Frontal cortex (tissue), 4 donors: ENCODE results near the gene RAD23A. TPM values are rescaled to one million over a fixed set of nuclear protein-coding genes. Genes with fewer than 3 reads are reported as not detected.
"Not testable (repeated sequence)": the region's sequence is repeated elsewhere in the genome, so short reads cannot be mapped to it uniquely, and the experiment has no call there.

ENCODE experiments used
- DNase-seq, 2 donors: peaks; one replicate each; pipeline ENCODE4 v3.0.0; 2012; ENCODE audit warnings: low spot score in 2 of 2
- FAIRE-seq: peaks from 2 replicates; lab custom pipeline; 2012; peaks lifted over from hg19 to GRCh38; lab: Jason Lieb, UNC
- total RNA-seq: library from RNA; depleted of rRNA; stranded (reverse); fragments of >200 nt; gene quantifications from one replicate; pipeline ENCODE4 v1.2.3, GENCODE V29; 2014
- donor health status: control.
- donor health status: control.
- donor health status: control.

The RAD23A gene
- total RNA-seq, 1 donor from 2014 or later: 18.3 TPM

DNA sequence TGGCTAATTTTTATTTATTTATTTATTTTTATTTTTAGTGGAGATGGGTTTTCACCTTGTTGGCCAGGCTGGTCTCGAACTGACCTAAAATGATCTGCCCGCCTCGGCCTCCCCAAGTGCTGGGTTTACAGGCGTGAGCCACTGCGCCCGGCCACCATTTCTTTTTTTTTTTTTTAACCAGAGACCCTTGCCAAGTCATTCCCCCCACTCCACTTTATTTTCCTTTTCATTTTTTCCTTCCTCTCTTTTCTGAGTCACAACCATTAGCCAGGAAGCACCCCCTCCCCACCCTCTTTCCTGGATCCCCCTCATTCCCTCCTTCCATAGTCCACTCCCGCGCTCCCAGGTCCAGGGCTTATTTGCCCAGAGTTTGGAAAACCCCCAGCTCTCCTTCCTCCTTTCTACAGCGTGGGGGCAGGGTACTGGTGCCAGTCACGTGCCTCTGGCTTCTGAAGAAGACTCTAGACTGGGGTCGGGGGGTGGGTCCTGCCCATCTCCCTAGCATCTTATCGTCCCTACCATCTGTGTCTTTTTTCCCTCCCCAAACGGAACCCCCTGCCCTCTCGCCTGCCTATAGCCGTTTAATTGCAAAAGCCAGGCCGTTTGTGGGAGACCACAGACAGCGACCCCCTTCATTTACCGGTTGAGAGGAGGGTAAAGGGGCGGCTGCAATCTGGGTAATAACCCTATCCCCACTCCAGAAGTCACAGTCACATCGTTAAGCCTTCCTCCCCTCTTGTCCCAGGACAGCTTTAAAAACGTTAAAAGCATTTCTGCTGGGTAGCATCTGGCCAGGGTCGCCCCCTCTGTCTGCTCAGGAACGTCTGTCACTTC is 8.4 kb upstream of the RAD23A start:
- FAIRE-seq (no peak), DNase-seq (no peak)

DNA sequence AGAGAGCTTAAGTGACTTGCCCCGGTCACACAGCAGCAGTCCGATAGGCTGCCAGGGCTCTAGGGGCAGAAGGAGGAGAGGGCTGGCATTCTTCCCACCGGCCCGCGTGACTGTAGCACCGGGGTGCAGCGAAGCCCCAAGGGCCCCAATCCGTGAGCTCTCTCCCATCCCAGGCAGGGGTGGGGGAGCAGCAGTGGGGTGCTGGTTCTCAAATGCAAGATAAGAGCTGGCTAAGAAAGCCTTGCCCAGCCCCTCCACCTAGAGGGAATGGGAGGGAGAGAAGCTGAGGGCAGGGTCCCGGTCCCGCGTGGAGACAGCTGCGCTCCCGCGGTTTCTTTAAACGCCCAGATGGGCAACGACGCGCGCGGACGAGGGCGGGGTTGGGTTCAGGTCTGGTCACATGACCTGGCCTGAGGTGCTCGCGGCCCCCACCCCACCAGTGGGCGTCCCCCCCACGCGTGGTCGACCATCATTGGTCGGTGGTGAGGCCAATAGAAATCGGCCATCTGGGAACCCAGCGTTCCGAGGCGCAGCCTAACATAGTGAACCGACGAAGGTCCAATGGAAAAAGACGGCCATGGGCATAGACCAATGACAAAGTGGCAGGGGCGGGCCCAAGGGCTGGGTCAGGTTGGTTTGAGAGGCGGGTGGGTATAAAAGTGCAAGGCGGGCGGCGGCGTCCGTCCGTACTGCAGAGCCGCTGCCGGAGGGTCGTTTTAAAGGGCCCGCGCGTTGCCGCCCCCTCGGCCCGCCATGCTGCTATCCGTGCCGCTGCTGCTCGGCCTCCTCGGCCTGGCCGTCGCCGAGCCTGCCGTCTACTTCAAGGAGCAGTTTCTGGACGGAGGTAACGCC is 7.5 kb upstream of the RAD23A start, which contains the start of gene CALR:
CALR (plus strand) TSS at position 683 of the 852 bp plus-strand sequence; CDS start at position 754, 71 bp downstream.
- DNase-seq (peak; percentile 97 to 99), FAIRE-seq (peak; percentile 96)

- no peak for DNase-seq
- no peak for FAIRE-seq
Measured at GRCh38 chr19:12938779-12939601, 6.7 kb upstream of the RAD23A start.

DNA sequence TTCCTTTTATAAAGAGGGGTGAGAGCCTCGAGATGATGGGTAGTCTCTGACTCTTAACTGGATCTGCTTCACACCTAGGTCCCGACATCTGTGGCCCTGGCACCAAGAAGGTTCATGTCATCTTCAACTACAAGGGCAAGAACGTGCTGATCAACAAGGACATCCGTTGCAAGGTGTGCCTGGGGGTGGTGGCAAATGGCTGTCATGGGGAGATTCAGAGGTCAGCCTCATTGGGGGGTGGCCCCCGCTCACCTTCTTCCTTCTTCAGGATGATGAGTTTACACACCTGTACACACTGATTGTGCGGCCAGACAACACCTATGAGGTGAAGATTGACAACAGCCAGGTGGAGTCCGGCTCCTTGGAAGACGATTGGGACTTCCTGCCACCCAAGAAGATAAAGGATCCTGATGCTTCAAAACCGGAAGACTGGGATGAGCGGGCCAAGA is 5.7 kb upstream of the RAD23A start:
- FAIRE-seq: no peak

DNA sequence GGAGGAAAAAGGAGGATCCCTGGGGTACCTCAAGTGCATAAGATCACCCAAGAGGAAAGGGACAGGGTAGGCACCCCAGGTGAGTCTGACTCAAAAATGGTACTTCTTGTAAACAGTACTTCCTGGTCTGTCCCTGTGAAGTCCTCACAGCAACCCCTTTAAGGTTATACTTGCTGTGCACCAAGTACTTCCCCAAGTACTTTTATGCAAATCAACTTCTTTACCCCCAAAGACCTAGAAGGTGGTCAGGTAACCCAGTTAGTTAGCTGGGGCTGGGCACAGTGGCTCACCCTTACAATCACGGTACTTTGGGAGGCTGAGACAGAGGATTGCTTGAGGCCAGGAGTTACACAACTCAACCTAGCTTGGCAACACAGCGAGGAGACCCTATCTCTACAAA is 4.8 kb upstream of the RAD23A start:
- FAIRE-seq (no peak), DNase-seq (no peak)

More for the DNA sequence above, 5.7 kb upstream of the RAD23A start:
- no peak for DNase-seq

GRCh38 chr19:12943437-12944044 is 2.1 kb upstream of the RAD23A start:
- no peak for DNase-seq
- no peak for FAIRE-seq

- DNase-seq: no peak
- FAIRE-seq: no peak
Measured at GRCh38 chr19:12944104-12944674, 1.5 kb upstream of the RAD23A start.

DNA sequence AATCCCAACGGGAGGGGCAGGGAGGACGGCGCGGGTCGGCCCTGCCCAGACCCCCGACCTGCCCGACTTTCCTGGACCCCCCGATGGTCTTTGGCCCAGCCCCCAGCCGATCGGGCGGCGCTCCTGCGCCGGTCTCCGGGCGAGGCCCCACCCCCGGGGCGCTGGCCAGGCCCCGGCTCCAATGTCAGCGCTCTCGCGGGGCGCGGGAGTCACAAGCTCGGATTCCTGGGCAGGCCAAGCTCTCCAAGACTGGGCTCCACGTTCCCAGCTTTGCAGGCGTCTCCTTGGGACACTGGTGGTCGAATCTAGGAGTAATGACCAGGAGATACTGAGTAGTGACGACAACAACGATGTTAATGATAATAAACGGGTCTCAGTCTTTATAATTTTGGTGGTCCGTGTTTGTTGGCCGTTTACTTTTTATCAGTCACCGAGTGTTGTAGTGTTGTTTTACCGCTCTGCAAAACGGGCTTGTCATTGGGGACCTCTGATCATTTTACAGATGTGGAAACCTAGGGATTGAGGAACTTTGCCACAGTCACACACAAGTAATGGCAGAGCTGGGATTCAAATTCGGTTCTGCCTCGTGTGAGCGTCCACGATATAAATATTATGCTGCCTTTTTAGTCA is 545 bp downstream of the RAD23A start:
- no peak for FAIRE-seq

DNA sequence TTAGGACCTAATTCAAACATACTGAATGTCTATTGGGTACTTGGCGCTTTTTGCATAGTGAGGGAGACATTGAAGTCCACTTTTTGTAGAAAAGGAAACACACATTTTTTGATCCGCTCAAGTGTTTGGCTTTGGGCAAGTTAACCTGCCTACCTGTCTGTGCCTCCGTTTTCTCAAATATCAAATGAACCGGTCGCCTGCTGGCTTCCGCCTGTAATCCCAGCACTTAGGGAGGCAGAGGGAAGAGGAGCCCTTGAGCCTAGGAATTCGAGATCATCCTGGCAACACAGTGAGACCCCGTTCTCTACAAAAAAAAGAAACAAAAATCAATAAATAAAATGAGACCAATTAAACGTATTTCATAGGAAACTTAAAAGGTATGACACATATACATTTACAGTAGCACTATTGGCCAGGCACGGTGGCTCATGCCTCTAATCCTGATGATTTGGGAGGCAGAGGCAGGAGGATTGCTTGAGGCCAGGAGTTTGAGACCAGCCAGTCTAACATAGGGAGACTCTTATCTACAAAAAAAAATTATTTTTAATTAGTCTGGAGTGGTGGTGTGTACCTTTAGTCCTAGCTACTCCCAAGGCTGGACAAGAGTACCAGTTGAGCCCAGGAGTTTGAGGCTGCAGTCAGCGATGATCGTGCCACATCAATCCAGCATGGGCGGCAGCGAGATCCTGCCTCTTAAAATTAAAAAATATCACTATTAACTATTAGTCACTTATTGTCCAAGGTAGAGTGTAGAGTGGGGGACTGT is 1.3 kb downstream of the RAD23A start:
- no peak for DNase-seq
- no peak for FAIRE-seq

More for the DNA sequence above, 545 bp downstream of the RAD23A start:
- DNase-seq: peak in 1 of 2 donors; percentile 58

- FAIRE-seq: no peak
- DNase-seq: no peak
Measured at GRCh38 chr19:12947702-12948611, 2.3 kb downstream of the RAD23A start.

- FAIRE-seq (no peak), DNase-seq (no peak)
Measured at GRCh38 chr19:12948612-12949362, 3.1 kb downstream of the RAD23A start.

GRCh38 chr19:12949363-12950283 is 4.0 kb downstream of the RAD23A start:
- no peak for DNase-seq
- no peak for FAIRE-seq

GRCh38 chr19:12952050-12952449 is 6.4 kb downstream of the RAD23A start:
- not testable (repeated sequence) for FAIRE-seq, DNase-seq

DNA sequence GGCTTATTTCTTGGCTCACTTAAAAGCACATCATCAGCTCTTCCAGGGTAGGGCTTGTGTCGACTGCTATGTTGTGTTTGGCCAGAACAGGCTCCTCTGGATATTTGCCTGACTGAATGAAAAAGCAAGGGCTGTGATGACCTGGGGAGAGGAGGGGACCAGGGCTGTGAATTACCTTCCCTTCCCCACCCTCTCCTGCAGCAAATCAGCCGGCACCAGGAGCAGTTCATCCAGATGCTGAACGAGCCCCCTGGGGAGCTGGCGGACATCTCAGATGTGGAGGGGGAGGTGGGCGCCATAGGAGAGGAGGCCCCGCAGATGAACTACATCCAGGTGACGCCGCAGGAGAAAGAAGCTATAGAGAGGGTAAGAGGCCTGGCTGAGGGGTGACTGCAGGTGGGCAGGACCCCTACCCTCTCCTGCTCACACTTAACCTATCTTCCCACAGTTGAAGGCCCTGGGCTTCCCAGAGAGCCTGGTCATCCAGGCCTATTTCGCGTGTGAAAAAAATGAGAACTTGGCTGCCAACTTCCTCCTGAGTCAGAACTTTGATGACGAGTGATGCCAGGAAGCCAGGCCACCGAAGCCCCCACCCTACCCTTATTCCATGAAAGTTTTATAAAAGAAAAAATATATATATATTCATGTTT is 7.0 kb downstream of the RAD23A start:
- FAIRE-seq (no peak), DNase-seq (peak in 1 of 2 donors; percentile 49)
